Naive thymus-derived CD4-positive, alpha-beta T cell (primary cell): Measurements from ENCODE around the gene SCIN. TPM values are rescaled to one million over a fixed set of nuclear protein-coding genes. Genes with fewer than 3 reads are reported as not detected.
A peak's percentile ranks its signal among the peaks of the same experiment; 100 is the strongest.
"Not testable (repeated sequence)": the region's sequence is repeated elsewhere in the genome, so short reads cannot be mapped to it uniquely, and the experiment has no call there.

Experiments
- ATAC-seq: fragments of 150-1000 bp; cut with Tn5 transposase; 2 replicates; pipeline ENCODE4 v1.10.0; 2021; ENCODE audit warnings: mild to moderate bottlenecking, moderate library complexity
- CTCF ChIA-PET: fragments of 350-600 bp; sonication (Branson Sonifier 250); formaldehyde crosslinking; loops from one replicate; lab custom pipeline; 2021; ENCODE audit warnings: antibody characterized with exemption; lab: Charles Lee
- POLR2A ChIA-PET: fragments of 350-600 bp; sonication (Branson Sonifier 250); formaldehyde crosslinking; loops from one replicate; lab custom pipeline; 2021; ENCODE audit warnings: antibody characterized with exemption, inconsistent platforms; lab: Charles Lee
- DNase-seq, 9 donors: peaks; one replicate each; pipeline versions ENCODE4 v3.0.0 to v3.0.0-alpha.2; 2020 to 2022; ENCODE audit warnings: mixed read lengths in 1 of 9
- H3K27ac ChIP-seq: one replicate; pipeline ENCODE4 v1.7.0; 2013; ENCODE audit warnings: mild to moderate bottlenecking, low read depth, low read length, moderate library complexity
- H3K27me3 ChIP-seq, 2 donors: one replicate each; pipeline ENCODE4 v1.7.0; 2013; ENCODE audit warnings: low read length in 2 of 2, mild to moderate bottlenecking in 2 of 2, moderate library complexity in 2 of 2; ENCODE audit not compliant: control insufficient read depth in 2 of 2, insufficient read depth in 2 of 2
- H3K36me3 ChIP-seq, 3 experiments: 1 replicate in 2 of 3; 2 replicates in 1 of 3; pipeline ENCODE4 v1.7.0; 2013; ENCODE audit warnings: low read length in 3 of 3, mild to moderate bottlenecking in 3 of 3, moderate library complexity in 1 of 3; ENCODE audit not compliant: insufficient read depth in 3 of 3, control insufficient read depth in 2 of 3
- H3K4me1 ChIP-seq, 2 donors: one replicate each; pipeline ENCODE4 v1.7.0; 2013; ENCODE audit warnings: low read length in 2 of 2, mild to moderate bottlenecking in 2 of 2, moderate library complexity in 1 of 2; ENCODE audit not compliant: control insufficient read depth in 2 of 2, insufficient read depth in 2 of 2
- H3K4me3 ChIP-seq: 2 replicates; pipeline ENCODE4 v1.7.0; 2013; ENCODE audit warnings: mild to moderate bottlenecking, low read length
- H3K9me3 ChIP-seq, 3 experiments: 1 replicate in 2 of 3; 2 replicates in 1 of 3; pipeline ENCODE4 v1.7.0; 2013; ENCODE audit warnings: low read length in 3 of 3; ENCODE audit not compliant: control insufficient read depth in 2 of 3
- H3K27ac Mint-ChIP-seq, 9 donors: one replicate each; pipeline ENCODE4 v1.8.0; 2020 to 2022; ENCODE audit warnings: mixed read lengths in 9 of 9, mild to moderate bottlenecking in 8 of 9, moderate library complexity in 5 of 9, inconsistent platforms in 2 of 9
- H3K27me3 Mint-ChIP-seq, 5 donors: one replicate each; pipeline ENCODE4 v1.8.0; 2021 to 2022; ENCODE audit warnings: mixed read lengths in 5 of 5, mild to moderate bottlenecking in 1 of 5
- H3K36me3 Mint-ChIP-seq, 5 donors: one replicate each; pipeline ENCODE4 v1.8.0; 2020 to 2022; ENCODE audit warnings: mixed read lengths in 5 of 5, mild to moderate bottlenecking in 3 of 5, inconsistent platforms in 1 of 5
- H3K4me1 Mint-ChIP-seq, 7 donors: one replicate each; pipeline ENCODE4 v1.8.0; 2020 to 2022; ENCODE audit warnings: mixed read lengths in 7 of 7, mild to moderate bottlenecking in 3 of 7, inconsistent platforms in 1 of 7
- H3K4me3 Mint-ChIP-seq, 10 donors: one replicate each; pipeline ENCODE4 v1.8.0; 2020 to 2022; ENCODE audit warnings: mild to moderate bottlenecking in 10 of 10, mixed read lengths in 10 of 10, moderate library complexity in 6 of 10, inconsistent platforms in 2 of 10
- H3K9me3 Mint-ChIP-seq, 11 donors: one replicate each; pipeline ENCODE4 v1.8.0; 2020 to 2022; ENCODE audit warnings: mixed read lengths in 11 of 11, mild to moderate bottlenecking in 4 of 11, inconsistent platforms in 1 of 11, moderate library complexity in 1 of 11
- intact Hi-C, 2 donors: fragments of 100-400 bp; cut with micrococcal nuclease; formaldehyde crosslinking; loops; one replicate each; pipeline ENCODE4 v1.15.1; 2023
- polyA plus RNA-seq, 2 donors: library from polyadenylated mRNA; unstranded; fragments of 300-500 nt; fragmentation: Illumina TruSeq; gene quantifications; one replicate each; pipeline ENCODE4 v1.2.3, GENCODE V29; 2021
- total RNA-seq, 6 experiments: library from RNA in 5 of 6; stranded (reverse) in 5 of 6; gene quantifications; 1 replicate in 5 of 6; 2 replicates in 1 of 6; pipeline ENCODE4 v1.2.3 and lab custom pipeline; 2021 to 2026

Gene SCIN
- total and polyA plus RNA-seq, 7 experiments from 2014 or later, result 0.16 to 0.95 (median 0.35) TPM; not detected in 3

DNA sequence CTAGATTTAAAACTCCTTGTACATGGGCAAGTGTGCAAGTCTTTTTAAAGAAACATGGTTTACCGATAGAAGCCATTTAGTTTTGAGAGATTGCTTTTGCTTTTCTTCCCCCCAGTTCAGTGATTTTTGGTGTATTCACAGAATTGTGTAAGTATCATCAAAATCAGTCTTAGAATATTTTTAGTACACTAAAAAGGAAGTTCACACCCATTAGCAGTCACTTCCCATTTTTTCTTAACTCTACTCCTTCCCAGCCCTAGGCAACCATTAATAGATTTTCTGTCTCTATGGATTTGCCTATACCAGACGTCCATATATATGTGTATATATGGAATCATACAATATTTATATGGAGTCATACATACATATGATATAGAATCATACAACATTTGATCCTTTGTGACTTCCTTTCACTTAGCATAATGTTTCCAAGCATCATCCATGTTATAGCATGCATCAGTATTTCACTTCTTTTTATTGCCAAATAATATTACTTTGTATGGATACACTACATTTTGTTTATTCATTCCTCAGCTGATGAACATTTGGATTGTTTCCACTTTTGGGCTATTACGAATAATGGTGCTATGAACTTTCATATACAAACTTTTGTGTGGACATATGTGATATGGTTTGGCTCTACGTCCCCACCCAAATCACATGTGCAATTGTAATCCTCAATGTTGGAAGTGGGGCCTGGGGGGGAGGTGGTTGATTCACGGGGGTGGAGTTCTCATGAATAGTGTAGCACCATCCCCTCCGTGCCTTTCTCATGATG lies 100.4 kb downstream of the SCIN start:
- H3K27ac ChIP-seq, result no peak overlapping the region
- CTCF ChIA-PET, result no interaction called here
- H3K4me3 ChIP-seq, result no peak overlapping the region
- no peaks in the 10 kb centered on the region for H3K36me3 ChIP-seq
- no peaks in the 10 kb centered on the region for H3K9me3 ChIP-seq
- Mint-ChIP-seq H3K27ac (no peak overlapping the region), H3K9me3 (no peaks in the 10 kb centered on the region), H3K4me1 (peaks cover 7 to 13% (median 9%) of the 10 kb centered on the region in 7 donors), H3K36me3 (no peaks in the 10 kb centered on the region), H3K4me3 (no peak overlapping the region), H3K27me3 (peaks cover 0 to 11% (median 0%) of the 10 kb centered on the region in 5 donors)
- DNase-seq, result no peak
- peaks cover 0 to 4% of the 10 kb centered on the region in 2 donors for H3K4me1 ChIP-seq
- intact Hi-C loops, result loop anchor here in 1 of 2 donors (10.0 kb wide), 1 partner anchor 1784 kb away; no protein-coding TSS in a partner anchor
- peak; percentile 54 for ATAC-seq
- POLR2A ChIA-PET, result no interaction called here
- no peaks in the 10 kb centered on the region for H3K27me3 ChIP-seq

DNA sequence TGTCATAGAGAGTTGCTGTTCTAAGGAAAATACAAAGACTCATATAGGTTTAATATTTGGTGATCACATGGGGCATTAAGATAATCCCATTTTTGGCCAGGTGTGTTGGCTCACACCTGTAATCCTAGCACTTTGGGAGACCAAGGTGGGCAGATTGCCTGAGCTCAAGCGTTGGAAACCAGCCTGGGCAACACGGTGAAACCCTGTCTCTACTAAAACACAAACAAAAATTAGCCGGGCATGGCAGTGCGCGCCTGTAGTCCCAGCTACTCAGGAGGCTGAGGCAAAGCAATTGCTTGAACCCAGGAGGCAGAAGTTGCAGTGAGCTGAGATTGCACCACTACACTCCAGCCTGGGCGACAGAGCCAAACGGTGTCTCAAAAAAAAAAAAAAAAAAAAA lies 102.9 kb downstream of the SCIN start:
- H3K27me3 ChIP-seq, POLR2A ChIA-PET, H3K27ac ChIP-seq, H3K4me1 ChIP-seq, H3K4me3 ChIP-seq, H3K27ac Mint-ChIP-seq, ATAC-seq, H3K36me3 ChIP-seq, CTCF ChIA-PET, H3K9me3 ChIP-seq, H3K9me3 Mint-ChIP-seq, H3K4me3 Mint-ChIP-seq, DNase-seq, H3K36me3 Mint-ChIP-seq: not testable (repeated sequence)
- H3K4me1 Mint-ChIP-seq, result peaks cover 7 to 13% (median 9%) of the 10 kb centered on the region in 7 donors
- intact Hi-C loops, result loop anchor here in 1 of 2 donors (10.0 kb wide), 1 partner anchor 1781 kb away; no protein-coding TSS in a partner anchor
- H3K27me3 Mint-ChIP-seq, result peaks cover 0 to 13% (median 0%) of the 10 kb centered on the region in 5 donors

- ChIA-PET CTCF (interaction anchor here (1.2 kb wide), 1 partner anchor 604 kb away, joined by 3 read pairs; no protein-coding TSS in a partner anchor), POLR2A (no interaction called here)
- Mint-ChIP-seq H3K4me1 (peaks cover 7 to 13% (median 9%) of the 10 kb centered on the region in 7 donors), H3K27me3 (peaks cover 0 to 13% (median 0%) of the 10 kb centered on the region in 5 donors), H3K9me3 (peaks cover 0 to 1% (median 0%) of the 10 kb centered on the region in 11 donors), H3K27ac (no peak overlapping the region), H3K36me3 (no peaks in the 10 kb centered on the region), H3K4me3 (no peak overlapping the region)
- intact Hi-C loops, result loop anchor here in 1 of 2 donors (2.0 to 10.0 kb wide), 2 partner anchors 35 to 1781 kb away; no protein-coding TSS in a partner anchor
- ATAC-seq, result no peak
- Histone ChIP-seq H3K27me3 (no peaks in the 10 kb centered on the region), H3K4me3 (no peak overlapping the region), H3K4me1 (peaks cover 0 to 4% of the 10 kb centered on the region in 2 donors), H3K27ac (no peak overlapping the region), H3K36me3 (no peaks in the 10 kb centered on the region), H3K9me3 (no peaks in the 10 kb centered on the region)
- no peak for DNase-seq
Observed at GRCh38 chr7:12674053-12674452, 103.5 kb downstream of the SCIN start.

GRCh38 chr7:12674861-12675260 lies 104.3 kb downstream of the SCIN start:
- Mint-ChIP-seq H3K4me3 (no peak overlapping the region), H3K4me1 (peaks cover 7 to 13% (median 9%) of the 10 kb centered on the region in 7 donors), H3K27ac (peak overlapping the region in 2 of 9 donors; percentile 0), H3K9me3 (peaks cover 0 to 1% (median 0%) of the 10 kb centered on the region in 11 donors), H3K27me3 (peaks cover 0 to 13% (median 0%) of the 10 kb centered on the region in 5 donors), H3K36me3 (no peaks in the 10 kb centered on the region)
- CTCF ChIA-PET, result interaction anchor here (1.1 to 1.2 kb wide), 2 partner anchors 12 to 603 kb away, joined by 3 read pairs; no protein-coding TSS in a partner anchor
- Histone ChIP-seq H3K4me3 (no peak overlapping the region), H3K4me1 (peaks cover 0 to 4% of the 10 kb centered on the region in 2 donors), H3K36me3 (no peaks in the 10 kb centered on the region), H3K9me3 (no peaks in the 10 kb centered on the region), H3K27ac (no peak overlapping the region), H3K27me3 (no peaks in the 10 kb centered on the region)
- peak; percentile 92 for ATAC-seq
- DNase-seq, result peak in 7 of 9 donors; percentile 31 to 64 (median 50)
- intact Hi-C loops, result loop anchor here (1.0 to 10.0 kb wide), 4 partner anchors 11 to 1780 kb away; no protein-coding TSS in a partner anchor
- POLR2A ChIA-PET, result no interaction called here

DNA sequence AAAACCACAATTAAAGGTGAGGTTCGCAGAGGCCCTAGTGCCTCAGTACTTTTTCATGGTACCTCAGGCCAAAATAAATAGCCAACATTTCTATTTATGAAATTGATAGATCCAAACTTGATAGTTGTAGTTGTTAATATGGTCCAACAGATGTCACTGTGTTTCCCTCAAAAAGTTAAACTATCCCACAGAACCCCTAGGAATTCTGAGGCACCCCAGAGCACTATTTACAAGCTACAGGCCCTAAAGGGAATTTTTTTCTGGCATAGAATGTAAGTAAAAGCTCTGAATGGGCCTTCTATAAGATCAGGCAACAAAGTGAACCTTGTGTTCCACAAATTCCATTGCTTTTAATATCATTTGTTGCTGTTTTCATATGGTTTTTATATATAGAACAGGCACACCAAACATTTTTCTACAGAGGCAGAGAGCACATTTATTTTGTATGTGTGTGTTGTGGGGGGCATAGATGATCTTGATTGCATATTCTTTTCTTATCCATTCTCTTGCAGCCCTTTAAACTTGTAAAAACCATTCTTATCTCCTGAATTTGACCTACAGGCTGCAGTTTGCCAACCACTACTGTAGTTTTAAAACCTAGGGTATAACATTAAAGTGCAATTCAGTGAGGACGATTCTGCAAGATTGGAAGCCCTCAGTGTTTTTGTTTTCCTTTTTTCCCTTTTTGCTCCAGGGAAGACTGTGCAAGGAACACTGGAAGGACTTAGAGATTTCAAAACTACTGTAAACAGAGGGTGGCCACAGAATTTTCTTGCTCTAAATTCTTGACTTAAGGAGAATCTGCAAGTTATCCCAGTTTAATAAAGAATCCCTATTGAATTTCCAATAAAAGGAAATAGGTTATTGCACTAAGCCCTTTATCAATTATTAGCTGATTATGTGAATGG lies 113.4 kb downstream of the SCIN start:
- no peaks in the 10 kb centered on the region for H3K27me3 Mint-ChIP-seq
- Histone ChIP-seq H3K4me1 (peaks cover 5 to 14% of the 10 kb centered on the region in 2 donors), H3K27me3 (no peaks in the 10 kb centered on the region), H3K9me3 (no peaks in the 10 kb centered on the region), H3K27ac (peak overlapping the region; percentile 47), H3K36me3 (peaks cover 0 to 6% (median 0%) of the 10 kb centered on the region in 3 experiments), H3K4me3 (no peak overlapping the region)
- peaks cover 7 to 24% (median 18%) of the 10 kb centered on the region in 7 donors for H3K4me1 Mint-ChIP-seq
- H3K4me3 Mint-ChIP-seq, result no peak overlapping the region
- ATAC-seq (no peak), DNase-seq (no peak)
- peak overlapping the region in 7 of 9 donors; percentile 8 to 98 (median 72) for H3K27ac Mint-ChIP-seq
- peaks cover 0 to 4% (median 0%) of the 10 kb centered on the region in 5 donors for H3K36me3 Mint-ChIP-seq
- no peaks in the 10 kb centered on the region for H3K9me3 Mint-ChIP-seq
- intact Hi-C loops, result loop anchor here (2.0 to 10.0 kb wide), 3 partner anchors 433 to 1773 kb away; a partner anchor contains a TSS
- POLR2A ChIA-PET, result interaction anchor here (0.8 kb wide), 1 partner anchor 8 kb away, joined by 3 read pairs; no protein-coding TSS in a partner anchor
- CTCF ChIA-PET, result interaction anchor here (0.5 to 1.5 kb wide), 4 partner anchors 45 to 584 kb away, joined by 3 to 4 read pairs (median 3); no protein-coding TSS in a partner anchor

GRCh38 chr7:12684733-12685132 lies 114.2 kb downstream of the SCIN start:
- H3K4me1 Mint-ChIP-seq, result peaks cover 7 to 31% (median 24%) of the 10 kb centered on the region in 7 donors
- H3K27ac ChIP-seq, result peak overlapping the region; percentile 95
- peaks cover 0 to 6% (median 0%) of the 10 kb centered on the region in 3 experiments for H3K36me3 ChIP-seq
- ChIA-PET POLR2A (interaction anchor here (0.7 kb wide), 1 partner anchor 16 kb away, joined by 3 read pairs; no protein-coding TSS in a partner anchor), CTCF (interaction anchor here (0.9 to 1.5 kb wide), 3 partner anchors 46 to 581 kb away, joined by 3 to 4 read pairs (median 3); no protein-coding TSS in a partner anchor)
- no peak overlapping the region for H3K4me3 ChIP-seq
- H3K27me3 Mint-ChIP-seq, result no peaks in the 10 kb centered on the region
- no peaks in the 10 kb centered on the region for H3K27me3 ChIP-seq
- no peaks in the 10 kb centered on the region for H3K9me3 ChIP-seq
- peaks cover 0 to 6% (median 0%) of the 10 kb centered on the region in 5 donors for H3K36me3 Mint-ChIP-seq
- H3K9me3 Mint-ChIP-seq, result no peaks in the 10 kb centered on the region
- H3K4me1 ChIP-seq, result peaks cover 5 to 14% of the 10 kb centered on the region in 2 donors
- H3K4me3 Mint-ChIP-seq, result no peak overlapping the region
- no peak for ATAC-seq
- intact Hi-C loops, result loop anchor here (2.0 to 10.0 kb wide), 6 partner anchors 432 to 1772 kb away; a partner anchor contains a TSS
- DNase-seq, result peak in 1 of 9 donors; percentile 25
- H3K27ac Mint-ChIP-seq, result peak overlapping the region in 7 of 9 donors; percentile 86 to 98 (median 94)
